Activated CD4-positive, alpha-beta T cell treated with anti-CD3 and anti-CD28 coated beads, Interleukin-2, amount 50 U/mL, for 16 hours (primary cell): ENCODE results near the gene AGPS.

ENCODE experiments used
- DNase-seq: peaks from one replicate; pipeline ENCODE4 v3.0.0-alpha.2; 2020

Gene AGPS

GRCh38 chr2:177556153-177556552, 163.6 kb downstream of the AGPS start:
- no peak for DNase-seq

- no peak for DNase-seq
Measured at GRCh38 chr2:177557794-177558193, 165.2 kb downstream of the AGPS start.

- DNase-seq = no peak
Measured at GRCh38 chr2:177559638-177560037, 167.1 kb downstream of the AGPS start.

GRCh38 chr2:177568390-177568789, 175.8 kb downstream of the AGPS start:
- peak; percentile 57 for DNase-seq

- no peak for DNase-seq
Measured at GRCh38 chr2:177568893-177569292, 176.3 kb downstream of the AGPS start.

GRCh38 chr2:177572236-177572671, 179.7 kb downstream of the AGPS start:
- no peak for DNase-seq

- no peak for DNase-seq
Measured at GRCh38 chr2:177573120-177573519, 180.5 kb downstream of the AGPS start.

GRCh38 chr2:177574356-177574755, 181.8 kb downstream of the AGPS start:
- DNase-seq = no peak

GRCh38 chr2:177575358-177575757, 182.8 kb downstream of the AGPS start:
- DNase-seq = no peak

GRCh38 chr2:177577075-177577474, 184.5 kb downstream of the AGPS start:
- no peak for DNase-seq

- DNase-seq = no peak
Measured at GRCh38 chr2:177578454-177578853, 185.9 kb downstream of the AGPS start.

- no peak for DNase-seq
Measured at GRCh38 chr2:177579486-177580036, 187.0 kb downstream of the AGPS start.

GRCh38 chr2:177582000-177582399, 189.4 kb downstream of the AGPS start:
- no peak for DNase-seq

GRCh38 chr2:177584030-177584692, 191.6 kb downstream of the AGPS start:
- DNase-seq = no peak

- no peak for DNase-seq
Measured at GRCh38 chr2:177585234-177585863, 192.8 kb downstream of the AGPS start.

GRCh38 chr2:177586154-177586553, 193.6 kb downstream of the AGPS start:
- no peak for DNase-seq

- no peak for DNase-seq
Measured at GRCh38 chr2:177587371-177587770, 194.8 kb downstream of the AGPS start.

- no peak for DNase-seq
Measured at GRCh38 chr2:177588671-177589070, 196.1 kb downstream of the AGPS start.

GRCh38 chr2:177589186-177589585, 196.6 kb downstream of the AGPS start:
- no peak for DNase-seq

GRCh38 chr2:177592397-177592796, 199.8 kb downstream of the AGPS start:
- DNase-seq = no peak

- DNase-seq = no peak
Measured at GRCh38 chr2:177592945-177593344, 200.4 kb downstream of the AGPS start.

GRCh38 chr2:177593402-177593801, 200.8 kb downstream of the AGPS start:
- no peak for DNase-seq
